ENCODE measurements around the gene AMN. TPM values are rescaled to one million over a fixed set of nuclear protein-coding genes. Genes with fewer than 3 reads are reported as not detected.

Gene AMN
- total and polyA plus RNA-seq, 7 experiments from 2014 or later = 0.53 to 11.0 (median 3.8) TPM

- Histone ChIP-seq H3K9me3 (ENCODE audit: control insufficient read depth in 2 of 3, low read length in 3 of 3) (no peaks in the 10 kb centered on the region), H3K27ac (ENCODE audit: low read depth, low read length) (no peak overlapping the region), H3K36me3 (ENCODE audit: control insufficient read depth in 2 of 3, insufficient read depth in 3 of 3, low read length in 3 of 3) (no peaks in the 10 kb centered on the region), H3K27me3 (ENCODE audit: control insufficient read depth in 2 of 2, insufficient read depth in 2 of 2, low read length in 2 of 2) (no peaks in the 10 kb centered on the region), H3K4me1 (ENCODE audit: control insufficient read depth in 2 of 2, insufficient read depth in 2 of 2, low read length in 2 of 2) (no peaks in the 10 kb centered on the region), H3K4me3 (ENCODE audit: low read length) (no peak overlapping the region)
- DNase-seq = no peak
- CTCF ChIA-PET = no interaction called here
- Mint-ChIP-seq H3K9me3 (no peaks in the 10 kb centered on the region), H3K27ac (no peak overlapping the region), H3K4me3 (no peak overlapping the region), H3K4me1 (no peaks in the 10 kb centered on the region), H3K27me3 (no peaks in the 10 kb centered on the region), H3K36me3 (peaks cover 0 to 29% (median 11%) of the 10 kb centered on the region in 5 donors)
- intact Hi-C loops (cut with micrococcal nuclease) = no loop called here
- POLR2A ChIA-PET = interaction anchor here (1.1 kb wide), 1 partner anchor 10 kb away, joined by 3 read pairs; no protein-coding TSS in a partner anchor
- ATAC-seq = no peak
Observed at GRCh38 chr14:102967506-102967795, 45.0 kb downstream of the AMN start.

GRCh38 chr14:102968306-102968705 lies 45.8 kb downstream of the AMN start:
- Histone ChIP-seq H3K36me3 (ENCODE audit: control insufficient read depth in 2 of 3, insufficient read depth in 3 of 3, low read length in 3 of 3) (no peaks in the 10 kb centered on the region), H3K27me3 (ENCODE audit: control insufficient read depth in 2 of 2, insufficient read depth in 2 of 2, low read length in 2 of 2) (no peaks in the 10 kb centered on the region), H3K27ac (ENCODE audit: low read depth, low read length) (no peak overlapping the region), H3K4me3 (ENCODE audit: low read length) (no peak overlapping the region), H3K9me3 (ENCODE audit: control insufficient read depth in 2 of 3, low read length in 3 of 3) (no peaks in the 10 kb centered on the region), H3K4me1 (ENCODE audit: control insufficient read depth in 2 of 2, insufficient read depth in 2 of 2, low read length in 2 of 2) (no peaks in the 10 kb centered on the region)
- DNase-seq (no peak), ATAC-seq (no peak)
- POLR2A ChIA-PET = no interaction called here
- Mint-ChIP-seq H3K27ac (no peak overlapping the region), H3K27me3 (no peaks in the 10 kb centered on the region), H3K4me1 (no peaks in the 10 kb centered on the region), H3K4me3 (no peak overlapping the region), H3K9me3 (no peaks in the 10 kb centered on the region), H3K36me3 (peaks cover 0 to 29% (median 11%) of the 10 kb centered on the region in 5 donors)
- CTCF ChIA-PET = no interaction called here
- intact Hi-C loops (cut with micrococcal nuclease) = no loop called here

GRCh38 chr14:102969060-102969791 lies 46.8 kb downstream of the AMN start:
- intact Hi-C loops (cut with micrococcal nuclease) = no loop called here
- peaks cover 0 to 29% (median 11%) of the 10 kb centered on the region in 5 donors for H3K36me3 Mint-ChIP-seq
- POLR2A ChIA-PET = no interaction called here
- Histone ChIP-seq H3K27me3 (ENCODE audit: control insufficient read depth in 2 of 2, insufficient read depth in 2 of 2, low read length in 2 of 2) (no peaks in the 10 kb centered on the region), H3K4me1 (ENCODE audit: control insufficient read depth in 2 of 2, insufficient read depth in 2 of 2, low read length in 2 of 2) (no peaks in the 10 kb centered on the region), H3K4me3 (ENCODE audit: low read length) (no peak overlapping the region), H3K36me3 (ENCODE audit: control insufficient read depth in 2 of 3, insufficient read depth in 3 of 3, low read length in 3 of 3) (no peaks in the 10 kb centered on the region), H3K9me3 (ENCODE audit: control insufficient read depth in 2 of 3, low read length in 3 of 3) (no peaks in the 10 kb centered on the region), H3K27ac (ENCODE audit: low read depth, low read length) (no peak overlapping the region)
- no peaks in the 10 kb centered on the region for H3K4me1 Mint-ChIP-seq
- H3K9me3 Mint-ChIP-seq = no peaks in the 10 kb centered on the region
- no peak for DNase-seq
- CTCF ChIA-PET = no interaction called here
- no peak for ATAC-seq
- H3K4me3 Mint-ChIP-seq = no peak overlapping the region
- H3K27ac Mint-ChIP-seq = no peak overlapping the region
- no peaks in the 10 kb centered on the region for H3K27me3 Mint-ChIP-seq

GRCh38 chr14:102969901-102970300 lies 47.4 kb downstream of the AMN start:
- H3K4me1 ChIP-seq (ENCODE audit: control insufficient read depth in 2 of 2, insufficient read depth in 2 of 2, low read length in 2 of 2) = no peaks in the 10 kb centered on the region
- no peak overlapping the region for H3K4me3 ChIP-seq (ENCODE audit: low read length)
- POLR2A ChIA-PET = no interaction called here
- no peak for ATAC-seq
- H3K27me3 ChIP-seq (ENCODE audit: control insufficient read depth in 2 of 2, insufficient read depth in 2 of 2, low read length in 2 of 2) = no peaks in the 10 kb centered on the region
- no peak overlapping the region for H3K4me3 Mint-ChIP-seq
- no peaks in the 10 kb centered on the region for H3K9me3 ChIP-seq (ENCODE audit: control insufficient read depth in 2 of 3, low read length in 3 of 3)
- peaks cover 0 to 29% (median 11%) of the 10 kb centered on the region in 5 donors for H3K36me3 Mint-ChIP-seq
- CTCF ChIA-PET = no interaction called here
- no peaks in the 10 kb centered on the region for H3K36me3 ChIP-seq (ENCODE audit: control insufficient read depth in 2 of 3, insufficient read depth in 3 of 3, low read length in 3 of 3)
- no peak overlapping the region for H3K27ac Mint-ChIP-seq
- no peaks in the 10 kb centered on the region for H3K4me1 Mint-ChIP-seq
- no peak for DNase-seq
- intact Hi-C loops (cut with micrococcal nuclease) = no loop called here
- H3K9me3 Mint-ChIP-seq = no peaks in the 10 kb centered on the region
- no peaks in the 10 kb centered on the region for H3K27me3 Mint-ChIP-seq
- no peak overlapping the region for H3K27ac ChIP-seq (ENCODE audit: low read depth, low read length)

GRCh38 chr14:102970496-102970895 lies 48.0 kb downstream of the AMN start:
- no peak overlapping the region for H3K27ac ChIP-seq (ENCODE audit: low read depth, low read length)
- DNase-seq (no peak), ATAC-seq (no peak)
- H3K4me1 ChIP-seq (ENCODE audit: control insufficient read depth in 2 of 2, insufficient read depth in 2 of 2, low read length in 2 of 2) = no peaks in the 10 kb centered on the region
- H3K4me3 ChIP-seq (ENCODE audit: low read length) = no peak overlapping the region
- POLR2A ChIA-PET = no interaction called here
- Mint-ChIP-seq H3K9me3 (no peaks in the 10 kb centered on the region), H3K4me1 (no peaks in the 10 kb centered on the region), H3K4me3 (no peak overlapping the region), H3K27ac (no peak overlapping the region), H3K27me3 (no peaks in the 10 kb centered on the region), H3K36me3 (peaks cover 0 to 29% (median 11%) of the 10 kb centered on the region in 5 donors)
- H3K27me3 ChIP-seq (ENCODE audit: control insufficient read depth in 2 of 2, insufficient read depth in 2 of 2, low read length in 2 of 2) = no peaks in the 10 kb centered on the region
- H3K36me3 ChIP-seq (ENCODE audit: control insufficient read depth in 2 of 3, insufficient read depth in 3 of 3, low read length in 3 of 3) = no peaks in the 10 kb centered on the region
- CTCF ChIA-PET = interaction anchor here (0.6 kb wide), 1 partner anchor 35 kb away, joined by 3 read pairs; no protein-coding TSS in a partner anchor
- no peaks in the 10 kb centered on the region for H3K9me3 ChIP-seq (ENCODE audit: control insufficient read depth in 2 of 3, low read length in 3 of 3)
- intact Hi-C loops (cut with micrococcal nuclease) = no loop called here

- POLR2A ChIA-PET = no interaction called here
- Mint-ChIP-seq H3K36me3 (peaks cover 0 to 24% (median 7%) of the 10 kb centered on the region in 5 donors), H3K4me3 (no peak overlapping the region), H3K27ac (no peak overlapping the region), H3K9me3 (no peaks in the 10 kb centered on the region), H3K4me1 (no peaks in the 10 kb centered on the region), H3K27me3 (no peaks in the 10 kb centered on the region)
- no peaks in the 10 kb centered on the region for H3K4me1 ChIP-seq (ENCODE audit: control insufficient read depth in 2 of 2, insufficient read depth in 2 of 2, low read length in 2 of 2)
- intact Hi-C loops (cut with micrococcal nuclease) = no loop called here
- no peak for DNase-seq
- no peak for ATAC-seq
- H3K27me3 ChIP-seq (ENCODE audit: control insufficient read depth in 2 of 2, insufficient read depth in 2 of 2, low read length in 2 of 2) = no peaks in the 10 kb centered on the region
- CTCF ChIA-PET = interaction anchor here (0.6 kb wide), 1 partner anchor 467 kb away, joined by 3 read pairs; no protein-coding TSS in a partner anchor
- no peaks in the 10 kb centered on the region for H3K36me3 ChIP-seq (ENCODE audit: control insufficient read depth in 2 of 3, insufficient read depth in 3 of 3, low read length in 3 of 3)
- H3K27ac ChIP-seq (ENCODE audit: low read depth, low read length) = no peak overlapping the region
- H3K9me3 ChIP-seq (ENCODE audit: control insufficient read depth in 2 of 3, low read length in 3 of 3) = no peaks in the 10 kb centered on the region
- H3K4me3 ChIP-seq (ENCODE audit: low read length) = no peak overlapping the region
Observed at GRCh38 chr14:102971314-102971713, 48.9 kb downstream of the AMN start.
